ENCODE measurements around the gene AGPAT1. TPM values are rescaled to one million over a fixed set of nuclear protein-coding genes. Genes with fewer than 3 reads are reported as not detected.

Gene AGPAT1
- polyA plus RNA-seq, 1 of the 3 experiments (the other 2 are of a cell fraction), result 118 TPM

DNA sequence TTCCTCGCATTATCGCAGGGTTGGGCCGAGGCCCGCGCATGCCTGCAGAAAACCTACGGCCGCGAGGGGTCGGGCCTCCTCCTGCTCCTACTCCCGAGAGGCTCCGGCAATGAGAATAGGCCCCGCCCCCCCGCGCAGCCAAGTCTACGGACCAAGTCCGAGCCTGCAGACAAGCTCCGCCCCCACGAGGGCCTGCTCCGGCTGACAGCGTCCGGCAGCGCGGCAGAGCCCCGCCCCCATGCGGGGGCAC is 19.7 kb upstream of the AGPAT1 start:
- peaks cover 15% of the 10 kb centered on the region for H3F3A ChIP-seq (replicated peaks; ENCODE audit: insufficient read depth)
- peaks cover 6 to 23% of the 10 kb centered on the region in 2 experiments; a peak in 1 of 4 replicates for H3K4me1 ChIP-seq (ENCODE audit: control insufficient read depth in 1 of 2, insufficient read depth in 2 of 2, low read depth in 1 of 2, low read length in 1 of 2)
- H3K4me3 ChIP-seq (ENCODE audit: low read depth in 2 of 2, low read length in 1 of 2), result peak overlapping the region; percentile 83 to 95
- H4K20me1 ChIP-seq (ENCODE audit: insufficient read depth), result no peaks in the 10 kb centered on the region
- DNase-seq, result peak; percentile 94
- H3K27me3 ChIP-seq (ENCODE audit: insufficient read depth), result no peaks in the 10 kb centered on the region
- no peaks in the 10 kb centered on the region for H3K9me3 ChIP-seq
- no peak overlapping the region; the same call in 1 of the 2 replicates for H3K4me2 ChIP-seq
- WGBS (ENCODE audit: low lambda C conversion rate), result 2% methylated on average over 10 of the region's 25 CpGs
- no peak for TF ChIP-seq FOXJ3 (CRISPR knock-in tag; IDR thresholded peaks at IDR 0.05)
- TF ChIP-seq SMC3 (IDR thresholded peaks at IDR 0.05; ENCODE audit: low read depth, low read length), result no peak
- TF ChIP-seq NFIC (IDR thresholded peaks at IDR 0.05; ENCODE audit: borderline replicate concordance), result no peak
- peak; percentile 67 for TF ChIP-seq CHD2 (IDR thresholded peaks at IDR 0.05; ENCODE audit: low read length, partially characterized antibody)
- TF ChIP-seq, protein P1, sequence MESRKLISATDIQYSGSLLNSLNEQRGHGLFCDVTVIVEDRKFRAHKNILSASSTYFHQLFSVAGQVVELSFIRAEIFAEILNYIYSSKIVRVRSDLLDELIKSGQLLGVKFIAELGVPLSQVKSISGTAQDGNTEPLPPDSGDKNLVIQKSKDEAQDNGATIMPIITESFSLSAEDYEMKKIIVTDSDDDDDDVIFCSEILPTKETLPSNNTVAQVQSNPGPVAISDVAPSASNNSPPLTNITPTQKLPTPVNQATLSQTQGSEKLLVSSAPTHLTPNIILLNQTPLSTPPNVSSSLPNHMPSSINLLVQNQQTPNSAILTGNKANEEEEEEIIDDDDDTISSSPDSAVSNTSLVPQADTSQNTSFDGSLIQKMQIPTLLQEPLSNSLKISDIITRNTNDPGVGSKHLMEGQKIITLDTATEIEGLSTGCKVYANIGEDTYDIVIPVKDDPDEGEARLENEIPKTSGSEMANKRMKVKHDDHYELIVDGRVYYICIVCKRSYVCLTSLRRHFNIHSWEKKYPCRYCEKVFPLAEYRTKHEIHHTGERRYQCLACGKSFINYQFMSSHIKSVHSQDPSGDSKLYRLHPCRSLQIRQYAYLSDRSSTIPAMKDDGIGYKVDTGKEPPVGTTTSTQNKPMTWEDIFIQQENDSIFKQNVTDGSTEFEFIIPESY (IDR thresholded peaks at IDR 0.05; ENCODE audit: borderline replicate concordance, low read depth), result no peak
- TF ChIP-seq EZH2phosphoT487 (IDR thresholded peaks at IDR 0.05; ENCODE audit: borderline replicate concordance, low read depth), result no peak
- no peak for TF ChIP-seq ELF1 (IDR thresholded peaks at IDR 0.05)
- TF ChIP-seq NRF1 (IDR thresholded peaks at IDR 0.05; ENCODE audit: low read depth, low read length), result peak; percentile 93
- TF ChIP-seq RFX5 (IDR thresholded peaks at IDR 0.05; ENCODE audit: low read length), result no peak
- TF ChIP-seq MXI1 (IDR thresholded peaks at IDR 0.05; ENCODE audit: low read depth, low read length), result peak; percentile 98
- 0 out of 2 replicates have a peak, but pooled peaks have one; percentile 11 for TF ChIP-seq YY1 (IDR thresholded peaks at IDR 0.05; ENCODE audit: low read depth)
- TF ChIP-seq FOSL2 (IDR thresholded peaks at IDR 0.05; ENCODE audit: borderline replicate concordance, low read depth), result no peak
- no peak for TF ChIP-seq POLR2AphosphoS5 (IDR thresholded peaks at IDR 0.05; ENCODE audit: low read depth, low read length)
- TF ChIP-seq SIN3A (IDR thresholded peaks at IDR 0.05; ENCODE audit: borderline replicate concordance, low read depth, low read length), result peak; percentile 78; the same call in 1 of the 2 replicates
- H2AFZ ChIP-seq (ENCODE audit: low read depth), result no peak overlapping the region
- peak overlapping the region in 1 of 2 experiments; percentile 100; a peak in 3 of 4 replicates for H3K27ac ChIP-seq (ENCODE audit: low read depth in 2 of 2, low read length in 1 of 2)
- peak overlapping the region; percentile 100; the same call in 1 of the 2 replicates for H3K9ac ChIP-seq
- ChIA-PET POLR2A (interaction anchor here (0.5 to 2.2 kb wide), 11 partner anchors 9 to 1013 kb away, joined by 3 to 16 read pairs (median 4); partner anchors contain the start of genes ATF6B, DDX39B, DXO and FKBPL), CTCF (interaction anchor here (0.7 to 2.3 kb wide), 12 partner anchors 13 to 643 kb away, joined by 3 to 17 read pairs (median 5); partner anchors contain the start of genes AGPAT1, ATF6B, EGFL8 and FKBPL)
- no peaks in the 10 kb centered on the region for H3K79me2 ChIP-seq (ENCODE audit: insufficient read depth)
- H3K9me2 ChIP-seq, result no peaks in the 10 kb centered on the region
- H3K36me3 ChIP-seq (replicated peaks in 1 of 2; ENCODE audit: control insufficient read depth in 1 of 2, insufficient read depth in 2 of 2, low read length in 1 of 2), result no peaks in the 10 kb centered on the region

DNA sequence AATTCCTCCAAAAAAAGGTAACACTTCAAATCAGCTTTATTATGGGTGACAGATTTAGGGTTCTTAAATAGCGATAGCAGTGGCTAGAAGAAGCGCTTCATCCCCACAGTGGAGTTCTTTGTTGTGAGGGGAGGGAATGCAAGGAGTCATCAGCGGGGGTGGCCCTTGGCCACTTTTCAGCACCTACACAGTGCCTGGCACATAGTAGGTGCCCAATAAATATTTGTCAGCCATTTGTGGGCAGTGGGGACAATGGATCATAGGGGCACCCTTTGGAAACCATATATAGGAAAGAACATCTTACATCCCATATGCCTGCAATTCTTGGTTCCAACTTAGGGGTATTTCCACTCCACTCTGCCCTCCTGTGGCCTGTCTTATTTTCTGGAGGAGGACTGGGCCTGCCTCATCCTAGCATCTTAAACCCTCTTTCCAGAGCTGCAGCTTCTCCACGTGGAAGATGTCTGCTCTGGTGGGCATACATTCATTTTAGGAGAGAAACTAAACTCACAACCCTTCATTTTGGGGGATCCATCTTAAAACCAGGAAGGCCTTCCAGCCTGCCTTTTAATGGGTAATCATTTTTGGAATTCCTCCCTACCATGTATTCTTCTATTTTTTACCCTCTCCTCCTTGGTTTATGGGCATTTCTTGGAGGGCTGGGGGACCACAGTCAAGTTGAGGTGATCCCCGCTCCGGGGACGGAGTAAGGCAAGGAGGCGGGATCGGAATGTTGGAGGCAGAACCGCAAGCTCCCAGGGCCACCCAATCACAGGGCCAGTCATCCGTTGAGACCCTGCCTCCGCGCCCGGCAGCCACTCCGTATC is 19.2 kb upstream of the AGPAT1 start:
- ChIA-PET CTCF (interaction anchor here (0.7 to 2.3 kb wide), 13 partner anchors 13 to 644 kb away, joined by 3 to 17 read pairs (median 5); partner anchors contain the start of genes AGPAT1, ATF6B, EGFL8 and FKBPL), POLR2A (interaction anchor here (0.5 to 2.2 kb wide), 11 partner anchors 10 to 1013 kb away, joined by 3 to 16 read pairs (median 4); partner anchors contain the start of genes ATF6B, DDX39B, DXO and FKBPL)
- 16% methylated on average over 15 of the region's 15 CpGs for WGBS (ENCODE audit: low lambda C conversion rate)
- Histone ChIP-seq H3K36me3 (replicated peaks in 1 of 2; ENCODE audit: control insufficient read depth in 1 of 2, insufficient read depth in 2 of 2, low read length in 1 of 2) (no peaks in the 10 kb centered on the region), H3F3A (replicated peaks; ENCODE audit: insufficient read depth) (peaks cover 15% of the 10 kb centered on the region), H2AFZ (ENCODE audit: low read depth) (peak overlapping the region; percentile 47; the same call in 1 of the 2 replicates), H3K4me2 (peak overlapping the region; percentile 88), H4K20me1 (ENCODE audit: insufficient read depth) (no peaks in the 10 kb centered on the region), H3K9ac (peak overlapping the region; percentile 82), H3K9me2 (no peaks in the 10 kb centered on the region), H3K4me1 (ENCODE audit: control insufficient read depth in 1 of 2, insufficient read depth in 2 of 2, low read depth in 1 of 2, low read length in 1 of 2) (peaks cover 6 to 26% of the 10 kb centered on the region in 2 experiments; a peak in 1 of 4 replicates), H3K9me3 (no peaks in the 10 kb centered on the region), H3K27me3 (ENCODE audit: insufficient read depth) (no peaks in the 10 kb centered on the region), H3K79me2 (ENCODE audit: insufficient read depth) (no peaks in the 10 kb centered on the region), H3K27ac (ENCODE audit: low read depth in 2 of 2, low read length in 1 of 2) (peak overlapping the region; percentile 93 to 100), H3K4me3 (ENCODE audit: low read depth in 2 of 2, low read length in 1 of 2) (peak overlapping the region; percentile 50 to 64)
- DNase-seq, result peak; percentile 45
- TF ChIP-seq, protein P2, sequence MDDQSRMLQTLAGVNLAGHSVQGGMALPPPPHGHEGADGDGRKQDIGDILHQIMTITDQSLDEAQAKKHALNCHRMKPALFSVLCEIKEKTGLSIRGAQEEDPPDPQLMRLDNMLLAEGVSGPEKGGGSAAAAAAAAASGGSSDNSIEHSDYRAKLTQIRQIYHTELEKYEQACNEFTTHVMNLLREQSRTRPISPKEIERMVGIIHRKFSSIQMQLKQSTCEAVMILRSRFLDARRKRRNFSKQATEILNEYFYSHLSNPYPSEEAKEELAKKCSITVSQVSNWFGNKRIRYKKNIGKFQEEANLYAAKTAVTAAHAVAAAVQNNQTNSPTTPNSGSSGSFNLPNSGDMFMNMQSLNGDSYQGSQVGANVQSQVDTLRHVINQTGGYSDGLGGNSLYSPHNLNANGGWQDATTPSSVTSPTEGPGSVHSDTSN (IDR thresholded peaks at IDR 0.05), result no peak
- TF ChIP-seq, protein P3, sequence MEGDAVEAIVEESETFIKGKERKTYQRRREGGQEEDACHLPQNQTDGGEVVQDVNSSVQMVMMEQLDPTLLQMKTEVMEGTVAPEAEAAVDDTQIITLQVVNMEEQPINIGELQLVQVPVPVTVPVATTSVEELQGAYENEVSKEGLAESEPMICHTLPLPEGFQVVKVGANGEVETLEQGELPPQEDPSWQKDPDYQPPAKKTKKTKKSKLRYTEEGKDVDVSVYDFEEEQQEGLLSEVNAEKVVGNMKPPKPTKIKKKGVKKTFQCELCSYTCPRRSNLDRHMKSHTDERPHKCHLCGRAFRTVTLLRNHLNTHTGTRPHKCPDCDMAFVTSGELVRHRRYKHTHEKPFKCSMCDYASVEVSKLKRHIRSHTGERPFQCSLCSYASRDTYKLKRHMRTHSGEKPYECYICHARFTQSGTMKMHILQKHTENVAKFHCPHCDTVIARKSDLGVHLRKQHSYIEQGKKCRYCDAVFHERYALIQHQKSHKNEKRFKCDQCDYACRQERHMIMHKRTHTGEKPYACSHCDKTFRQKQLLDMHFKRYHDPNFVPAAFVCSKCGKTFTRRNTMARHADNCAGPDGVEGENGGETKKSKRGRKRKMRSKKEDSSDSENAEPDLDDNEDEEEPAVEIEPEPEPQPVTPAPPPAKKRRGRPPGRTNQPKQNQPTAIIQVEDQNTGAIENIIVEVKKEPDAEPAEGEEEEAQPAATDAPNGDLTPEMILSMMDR (IDR thresholded peaks at IDR 0.05), result peak; percentile 70
- peak; percentile 58 for TF ChIP-seq TAF1 (IDR thresholded peaks at IDR 0.05; ENCODE audit: borderline replicate concordance, low read depth, low read length)
- TF ChIP-seq, protein P4, sequence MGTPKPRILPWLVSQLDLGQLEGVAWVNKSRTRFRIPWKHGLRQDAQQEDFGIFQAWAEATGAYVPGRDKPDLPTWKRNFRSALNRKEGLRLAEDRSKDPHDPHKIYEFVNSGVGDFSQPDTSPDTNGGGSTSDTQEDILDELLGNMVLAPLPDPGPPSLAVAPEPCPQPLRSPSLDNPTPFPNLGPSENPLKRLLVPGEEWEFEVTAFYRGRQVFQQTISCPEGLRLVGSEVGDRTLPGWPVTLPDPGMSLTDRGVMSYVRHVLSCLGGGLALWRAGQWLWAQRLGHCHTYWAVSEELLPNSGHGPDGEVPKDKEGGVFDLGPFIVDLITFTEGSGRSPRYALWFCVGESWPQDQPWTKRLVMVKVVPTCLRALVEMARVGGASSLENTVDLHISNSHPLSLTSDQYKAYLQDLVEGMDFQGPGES (IDR thresholded peaks at IDR 0.05; ENCODE audit: low read depth, low read length), result no peak
- TF ChIP-seq ELF1 (IDR thresholded peaks at IDR 0.05), result no peak
- TF ChIP-seq EP300 (IDR thresholded peaks at IDR 0.05; ENCODE audit: borderline replicate concordance in 1 of 2, low read depth in 1 of 2, low read length in 1 of 2), result no peak
- TF ChIP-seq NRF1 (IDR thresholded peaks at IDR 0.05; ENCODE audit: low read depth, low read length), result no peak

Data from SK-N-SH (cell line).